RWPE1 (cell line): ENCODE results near the gene NTSR1.

Experiments
- CTCF ChIA-PET: fragments of 350-600 bp; sonication (Branson Sonifier 250); formaldehyde crosslinking; extraction: SDS; loops from one replicate; lab custom pipeline; 2021; lab: Yijun Ruan, JAX
- POLR2A ChIA-PET: fragments of 400-600 bp; formaldehyde crosslinking; extraction: SDS; loops from one replicate; lab custom pipeline; 2020; ENCODE audit warnings: antibody characterized with exemption; ENCODE audit not compliant: low non-redundant PET; lab: Yijun Ruan, JAX
- DNase-seq: peaks from one replicate; pipeline ENCODE4 v3.0.0; 2012; ENCODE audit warnings: low spot score
- H3K27ac ChIP-seq: fragments of 450-650 bp; 2 replicates; pipeline ENCODE4 v1.5.1; 2017
- CTCF ChIP-seq: fragments of 450-650 bp; conservative IDR thresholded peaks from 2 replicates; pipeline ENCODE4 v1.5.1; 2017; ENCODE audit warnings: low read depth, mild to moderate bottlenecking

Gene NTSR1

GRCh38 chr20:62782893-62783278 is 74.2 kb downstream of the NTSR1 start:
- no peak for DNase-seq
- H3K27ac ChIP-seq = no peak overlapping the region
- no peak for TF ChIP-seq CTCF
- ChIA-PET CTCF (interaction anchor here (0.6 to 1.9 kb wide), 5 partner anchors 9 to 594 kb away, joined by 3 to 14 read pairs (median 5); no protein-coding TSS in a partner anchor), POLR2A (interaction anchor here (0.6 kb wide), 1 partner anchor 139 kb away, joined by 3 read pairs; no protein-coding TSS in a partner anchor)

GRCh38 chr20:62784497-62784896 is 75.9 kb downstream of the NTSR1 start:
- POLR2A ChIA-PET = no interaction called here
- no peak for DNase-seq
- H3K27ac ChIP-seq = no peak overlapping the region
- CTCF ChIA-PET = interaction anchor here (0.7 kb wide), 1 partner anchor 35 kb away, joined by 3 read pairs; no protein-coding TSS in a partner anchor
- no peak for TF ChIP-seq CTCF

DNA sequence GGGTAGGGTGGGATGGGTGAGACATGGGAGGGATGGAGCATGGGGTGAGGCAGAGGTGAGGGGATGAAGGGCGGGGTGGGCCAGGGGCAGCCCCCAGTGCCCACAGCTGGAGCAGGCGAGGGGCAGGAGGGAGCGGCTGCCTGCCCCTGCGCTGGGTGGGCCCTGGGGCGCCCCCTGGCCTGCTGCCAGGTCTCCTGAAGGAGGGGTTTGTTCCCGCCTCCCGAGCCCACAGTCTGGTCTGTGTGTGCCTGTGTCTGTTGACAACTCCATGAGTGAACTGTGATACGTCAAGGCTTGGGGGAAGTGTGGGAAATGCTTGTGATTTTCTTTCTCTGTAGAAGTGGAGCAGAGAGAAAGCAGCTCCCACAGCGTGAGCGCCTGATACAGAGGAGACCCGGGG is 76.8 kb downstream of the NTSR1 start:
- TF ChIP-seq CTCF = no peak
- H3K27ac ChIP-seq = no peak overlapping the region
- ChIA-PET CTCF (interaction anchor here (0.8 to 1.0 kb wide), 2 partner anchors 22 to 76 kb away, joined by 3 to 4 read pairs; no protein-coding TSS in a partner anchor), POLR2A (interaction anchor here (0.6 kb wide), 1 partner anchor 87 kb away, joined by 6 read pairs; no protein-coding TSS in a partner anchor)
- DNase-seq = no peak

GRCh38 chr20:62786157-62786556 is 77.5 kb downstream of the NTSR1 start:
- no peak for TF ChIP-seq CTCF
- H3K27ac ChIP-seq = no peak overlapping the region
- CTCF ChIA-PET = interaction anchor here (0.6 to 1.0 kb wide), 4 partner anchors 22 to 376 kb away, joined by 3 to 4 read pairs (median 3); no protein-coding TSS in a partner anchor
- POLR2A ChIA-PET = interaction anchor here (0.6 kb wide), 1 partner anchor 88 kb away, joined by 6 read pairs; no protein-coding TSS in a partner anchor
- DNase-seq = no peak

DNA sequence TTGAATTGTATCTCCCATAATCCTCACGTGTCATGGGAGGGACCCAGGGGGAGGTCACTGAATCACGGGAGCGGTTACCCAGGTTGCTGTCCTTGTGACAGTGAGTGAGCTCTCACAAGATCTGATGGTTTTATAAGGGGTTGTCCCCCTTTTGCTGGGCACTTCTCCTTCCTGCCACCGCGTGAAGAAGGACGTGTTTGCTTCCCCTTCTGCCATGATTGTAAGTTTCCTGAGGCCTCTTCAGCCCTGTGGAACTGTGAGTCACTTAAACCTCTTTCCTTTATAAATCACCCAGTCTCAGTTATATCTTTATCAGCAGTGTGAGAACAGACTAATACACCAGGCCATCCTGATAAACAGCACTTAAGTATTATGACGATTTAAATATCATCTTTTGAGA is 78.7 kb downstream of the NTSR1 start:
- TF ChIP-seq CTCF = no peak
- no peak for DNase-seq
- POLR2A ChIA-PET = no interaction called here
- H3K27ac ChIP-seq = no peak overlapping the region
- CTCF ChIA-PET = no interaction called here

DNA sequence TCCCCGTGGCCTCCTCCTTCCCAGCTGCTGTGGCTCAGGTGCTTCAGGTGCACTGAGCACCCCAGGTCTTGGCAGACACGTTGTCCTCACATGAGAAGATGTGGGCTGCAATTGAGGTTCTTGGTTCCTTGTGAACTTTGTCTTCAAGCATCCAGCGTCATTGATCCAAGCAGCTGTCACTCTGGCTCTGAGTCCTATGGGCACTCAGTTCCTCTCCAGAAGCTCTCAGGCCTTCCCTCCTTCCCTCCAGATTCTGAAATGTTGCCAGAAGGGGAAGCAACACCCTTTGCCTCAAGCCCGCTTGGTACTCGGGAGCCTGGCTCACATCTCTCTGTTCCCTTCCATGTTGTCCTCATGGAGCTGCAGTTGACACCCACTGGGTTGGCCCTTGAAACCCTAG is 79.2 kb downstream of the NTSR1 start:
- DNase-seq = no peak
- CTCF ChIA-PET = interaction anchor here (0.5 to 1.5 kb wide), 4 partner anchors 20 to 217 kb away, joined by 3 to 6 read pairs (median 4); no protein-coding TSS in a partner anchor
- no peak for TF ChIP-seq CTCF
- H3K27ac ChIP-seq = no peak overlapping the region
- POLR2A ChIA-PET = no interaction called here
